HG03045 (cell line): ENCODE results near the gene CD109.
"Not testable (repeated sequence)": the region's sequence is repeated elsewhere in the genome, so short reads cannot be mapped to it uniquely, and the experiment has no call there.

Experiments used
- ATAC-seq: cut with Tn5 transposase; IDR thresholded peaks from one replicate; pipeline ENCODE4 v1.9.1; 2021; ENCODE audit warnings: mild to moderate bottlenecking, moderate library complexity; ENCODE audit not compliant: unreplicated experiment

Gene CD109

DNA sequence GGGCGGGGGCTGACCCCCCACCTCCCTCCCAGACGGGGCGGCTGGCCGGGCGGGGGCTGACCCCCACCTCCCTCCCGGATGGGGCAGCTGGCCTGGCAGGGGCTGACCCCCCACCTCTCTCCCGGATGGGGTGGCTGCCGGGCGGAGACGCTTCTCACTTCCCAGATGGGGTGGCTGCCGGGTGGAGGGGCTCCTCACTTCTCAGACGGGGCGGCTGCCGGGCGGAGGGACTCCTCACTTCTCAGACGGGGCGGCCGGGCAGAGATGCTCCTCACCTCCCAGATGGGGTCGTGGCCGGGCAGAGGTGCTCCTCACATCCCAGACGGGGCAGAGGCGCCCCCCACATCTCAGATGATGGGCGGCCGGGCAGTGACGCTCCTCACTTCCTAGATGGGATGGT lies 155.0 kb downstream of the CD109 start:
- ATAC-seq = not testable (repeated sequence)

DNA sequence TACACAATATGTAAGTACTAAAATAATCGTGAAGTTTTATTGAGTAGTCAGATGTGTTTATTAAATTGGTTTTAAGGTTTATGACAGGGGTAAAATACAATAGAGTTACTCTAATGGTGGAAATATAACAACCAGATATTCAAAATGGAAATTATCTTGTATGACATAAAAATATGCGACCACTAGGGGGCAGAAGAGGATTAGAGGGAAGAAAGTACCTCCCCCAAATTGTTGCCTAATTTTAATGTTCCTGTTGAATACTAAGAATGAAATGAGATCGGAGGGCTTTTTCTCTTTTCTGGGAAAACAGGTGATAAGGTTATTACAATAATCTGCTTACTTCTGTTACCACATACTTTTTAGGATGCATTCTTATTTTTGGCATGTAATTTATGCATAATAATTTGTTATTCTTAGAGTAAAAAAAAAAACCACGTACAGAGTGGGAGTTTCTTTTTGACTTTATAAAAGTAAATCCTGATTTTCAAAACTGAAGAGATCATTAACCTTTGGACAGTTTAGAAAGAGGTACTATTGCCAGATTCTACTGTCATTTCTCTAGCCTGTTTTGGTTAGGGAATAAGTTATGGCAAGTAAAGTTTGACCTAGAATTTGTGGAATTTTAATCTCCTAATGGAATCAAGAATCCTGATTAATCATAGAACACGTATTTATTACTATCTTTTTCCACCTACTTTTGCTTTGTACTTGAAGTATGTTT lies 159.2 kb downstream of the CD109 start:
- ATAC-seq = no peak

DNA sequence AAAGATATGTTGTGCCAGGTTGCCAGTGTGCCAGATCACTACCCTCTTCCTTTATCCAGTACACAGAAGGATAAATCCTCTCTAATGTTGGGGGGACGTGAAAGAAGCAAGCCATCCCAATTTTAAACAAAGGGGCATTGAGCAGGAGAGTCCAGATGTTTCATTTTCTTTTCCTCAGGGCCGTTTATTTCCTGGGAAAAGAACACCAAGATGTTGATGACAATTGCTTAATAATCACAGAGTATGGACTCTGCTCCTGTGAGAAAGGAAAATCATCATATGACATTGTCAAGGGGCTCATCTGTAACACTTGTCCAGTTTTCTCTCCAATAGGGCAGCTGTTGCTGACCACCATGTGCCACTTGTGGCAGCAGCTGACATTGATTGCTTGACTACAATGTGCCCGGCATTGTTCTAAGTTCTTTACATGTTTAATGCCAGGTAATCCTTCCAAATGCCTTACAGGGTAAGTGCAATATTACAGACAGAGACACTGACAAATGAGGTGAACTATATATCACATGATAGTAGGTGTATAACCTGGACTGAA lies 161.4 kb downstream of the CD109 start:
- ATAC-seq = no peak

DNA sequence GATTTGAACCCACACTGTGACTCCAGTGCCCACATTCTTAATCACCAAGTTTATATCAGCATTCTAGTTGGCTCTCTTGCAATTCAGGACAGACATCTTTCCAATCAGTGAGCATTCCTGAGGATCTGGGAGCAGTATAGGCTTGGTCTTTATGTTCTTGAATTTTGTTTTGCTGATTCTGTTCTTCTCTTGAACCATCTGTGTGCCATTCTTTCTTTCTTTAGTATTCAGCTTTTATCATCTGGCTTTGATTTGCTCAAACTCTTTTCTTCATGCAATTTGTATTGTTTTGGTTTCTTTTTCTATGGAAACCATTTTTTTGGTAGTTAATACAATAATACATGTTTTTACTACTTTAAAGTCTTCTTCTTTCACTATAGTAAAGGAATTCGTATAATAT lies 162.4 kb downstream of the CD109 start:
- no peak for ATAC-seq

DNA sequence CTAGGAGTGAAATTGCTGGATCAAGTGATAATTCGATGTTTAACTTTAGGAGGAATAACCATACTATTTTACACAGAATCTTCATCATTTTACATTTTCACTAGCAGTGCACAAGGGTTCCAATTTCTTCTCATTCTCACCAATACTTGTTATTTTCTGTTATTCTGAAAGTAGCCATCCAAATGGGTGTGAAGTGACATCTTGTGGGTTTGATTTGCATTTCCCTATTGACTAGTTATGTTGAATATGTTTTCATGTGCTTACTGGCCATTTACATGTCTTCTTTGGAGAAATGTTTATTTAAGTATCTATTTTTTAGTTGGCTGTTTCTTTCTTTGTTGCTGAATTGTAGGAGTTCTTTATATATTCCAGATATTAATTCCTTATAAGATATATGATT lies 164.3 kb downstream of the CD109 start:
- no peak for ATAC-seq

DNA sequence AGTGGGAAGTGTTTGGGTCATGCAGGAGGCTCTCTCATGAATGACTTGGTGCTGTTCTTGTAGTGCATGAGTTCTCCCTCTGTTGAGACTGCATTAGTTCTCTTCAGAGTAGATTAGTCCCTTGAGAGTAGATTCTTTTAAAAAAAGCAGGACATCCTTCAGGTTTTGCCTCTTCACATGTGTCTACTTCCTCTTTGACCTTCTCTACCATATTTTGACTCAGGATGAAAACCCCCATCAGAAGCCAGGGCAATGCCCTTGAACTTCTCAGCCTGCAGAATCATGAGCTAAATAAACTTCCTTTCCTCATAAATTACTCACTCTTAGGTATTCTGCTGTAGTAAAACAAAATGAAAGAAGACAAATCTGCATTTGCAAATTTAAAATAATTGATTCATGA lies 170.3 kb downstream of the CD109 start:
- no peak for ATAC-seq

DNA sequence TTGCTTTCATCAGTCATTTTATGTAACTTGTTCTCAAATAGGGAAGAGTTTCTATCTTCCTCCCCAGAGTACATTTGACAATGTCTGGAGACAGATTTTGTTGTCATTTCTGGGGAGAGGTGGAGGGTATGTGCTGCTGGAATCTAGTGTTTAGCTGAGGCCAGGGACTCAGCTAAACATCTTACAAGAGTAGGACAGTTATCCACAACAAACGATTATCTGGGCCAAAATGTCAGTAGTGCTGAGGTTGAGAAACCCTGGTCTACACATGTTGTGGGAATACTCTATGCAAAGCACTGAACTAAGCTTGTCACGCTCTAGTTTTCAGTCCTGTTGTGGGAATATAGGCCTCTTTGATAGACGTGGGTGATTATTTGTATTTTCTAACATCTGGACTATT lies 171.4 kb downstream of the CD109 start:
- ATAC-seq = no peak

DNA sequence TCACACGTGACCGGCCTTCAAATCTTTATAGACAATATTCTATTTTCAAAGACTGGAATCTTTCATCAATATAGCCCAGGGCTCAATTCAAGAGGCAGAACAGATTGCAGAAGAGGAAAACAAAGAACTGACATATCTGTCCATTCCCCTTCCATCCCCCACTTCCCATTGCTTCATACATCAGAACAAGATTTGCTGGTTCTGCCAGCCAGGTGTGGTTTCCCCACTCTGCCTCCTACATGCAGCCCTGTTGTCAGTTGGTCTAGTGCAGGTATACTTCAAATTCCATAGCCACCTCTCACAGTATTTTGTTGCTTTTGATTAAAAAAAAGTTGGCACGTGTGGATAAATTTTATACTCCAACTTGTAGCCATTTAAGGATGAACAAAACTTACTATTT lies 174.9 kb downstream of the CD109 start:
- ATAC-seq = no peak

DNA sequence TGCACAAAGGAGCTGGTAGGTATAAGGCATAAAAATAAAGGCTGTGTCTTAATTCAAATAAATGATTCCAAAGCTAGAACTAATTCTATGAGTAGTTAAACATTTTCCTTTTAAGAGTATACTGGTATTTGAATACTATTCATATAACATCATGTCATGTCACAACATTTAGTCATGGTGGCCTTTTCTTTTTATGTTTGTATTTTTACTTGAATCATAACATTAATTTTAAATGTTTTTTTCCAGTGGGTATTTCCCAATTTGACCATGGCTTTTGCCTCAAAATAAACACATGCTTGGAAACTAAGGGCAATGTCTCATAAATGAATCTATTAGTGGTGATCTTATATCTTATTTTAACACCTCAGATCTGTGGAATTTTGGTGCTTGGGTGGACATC lies 177.1 kb downstream of the CD109 start:
- no peak for ATAC-seq
